Thymus (tissue), 11 donors: ENCODE results near the gene NEO1. TPM values are rescaled to one million over a fixed set of nuclear protein-coding genes. Genes with fewer than 3 reads are reported as not detected.
A peak's percentile ranks its signal among the peaks of the same experiment; 100 is the strongest.

ENCODE experiments used
- DNase-seq, 9 donors: peaks; one replicate each; pipeline ENCODE4 v3.0.0-alpha.2; 2013; ENCODE audit warnings: low spot score in 9 of 9, low read depth in 6 of 9, missing footprints in 1 of 9
- H3K27ac ChIP-seq, 2 donors: one replicate each; pipeline ENCODE4 v1.5.1; 2013; ENCODE audit warnings: control low read depth in 1 of 2, low read depth in 1 of 2, low read length in 1 of 2, mild to moderate bottlenecking in 1 of 2, moderate library complexity in 1 of 2
- H3K27me3 ChIP-seq, 2 donors: one replicate each; pipeline ENCODE4 v1.5.1; 2013; ENCODE audit warnings: low read length in 1 of 2; ENCODE audit not compliant: control insufficient read depth in 2 of 2, insufficient read depth in 1 of 2
- H3K36me3 ChIP-seq, 2 donors: one replicate each; pipeline ENCODE4 v1.5.1; 2013; ENCODE audit warnings: low read length in 1 of 2, mild to moderate bottlenecking in 1 of 2, moderate library complexity in 1 of 2; ENCODE audit not compliant: control insufficient read depth in 2 of 2, insufficient read depth in 2 of 2
- H3K4me1 ChIP-seq, 2 donors: one replicate each; pipeline ENCODE4 v1.5.1; 2013; ENCODE audit warnings: low read length in 2 of 2; ENCODE audit not compliant: control insufficient read depth in 2 of 2, insufficient read depth in 2 of 2
- H3K4me3 ChIP-seq, 2 donors: one replicate each; pipeline ENCODE4 v1.5.1; 2013; ENCODE audit warnings: low read length in 2 of 2, control low read depth in 1 of 2, mild to moderate bottlenecking in 1 of 2
- H3K9me3 ChIP-seq, 2 donors: one replicate each; pipeline ENCODE4 v1.5.1; 2013; ENCODE audit warnings: low read length in 1 of 2, mild to moderate bottlenecking in 1 of 2; ENCODE audit not compliant: control insufficient read depth in 2 of 2, insufficient read depth in 1 of 2
- WGBS: extraction: QIAGEN DNeasy Blood & Tissue Kit; methylation state at CpG from one replicate; pipeline ENCODE4 v1.1.7; 2013; 5-methylcytosine and 5-hydroxymethylcytosine counted together
- polyA plus RNA-seq: library from polyadenylated mRNA; stranded (reverse); fragments of 200-250 nt; gene quantifications from one replicate; pipeline ENCODE4 v1.2.3, GENCODE V29; 2013
- total RNA-seq: library from RNA; stranded (reverse); fragments of 120-200 nt; gene quantifications from one replicate; pipeline ENCODE4 v1.2.4, GENCODE V29; 2013
- donor health status: healthy.

NEO1 gene
- total and polyA plus RNA-seq, 2 donors: 4.4 to 6.1 TPM

- DNase-seq: no peak
- no peaks in the 10 kb centered on the region for H3K9me3 ChIP-seq
- H3K36me3 ChIP-seq: no peaks in the 10 kb centered on the region
- no peak overlapping the region for H3K27ac ChIP-seq
- H3K4me1 ChIP-seq: peaks cover 6% of the 10 kb centered on the region in 2 donors
- no peak overlapping the region for H3K4me3 ChIP-seq
- WGBS: 93% methylated on average over 3 of the region's 3 CpGs
- H3K27me3 ChIP-seq: peaks cover 29 to 41% of the 10 kb centered on the region in 2 donors
Observed at GRCh38 chr15:73056460-73056859, 4.2 kb downstream of the NEO1 start.

GRCh38 chr15:73058437-73058836 lies 6.2 kb downstream of the NEO1 start:
- Histone ChIP-seq H3K4me1 (no peaks in the 10 kb centered on the region), H3K27ac (no peak overlapping the region), H3K36me3 (no peaks in the 10 kb centered on the region), H3K4me3 (no peak overlapping the region), H3K9me3 (no peaks in the 10 kb centered on the region), H3K27me3 (peaks cover 12 to 25% of the 10 kb centered on the region in 2 donors)
- no peak for DNase-seq

GRCh38 chr15:73065114-73065513 lies 12.9 kb downstream of the NEO1 start:
- WGBS: 93% methylated on average over 2 of the region's 2 CpGs
- H3K36me3 ChIP-seq: no peaks in the 10 kb centered on the region
- no peak overlapping the region for H3K27ac ChIP-seq
- no peak overlapping the region for H3K4me3 ChIP-seq
- H3K4me1 ChIP-seq: no peaks in the 10 kb centered on the region
- H3K9me3 ChIP-seq: no peaks in the 10 kb centered on the region
- no peaks in the 10 kb centered on the region for H3K27me3 ChIP-seq
- no peak for DNase-seq

- Histone ChIP-seq H3K27ac (no peak overlapping the region), H3K9me3 (no peaks in the 10 kb centered on the region), H3K36me3 (no peaks in the 10 kb centered on the region), H3K4me1 (no peaks in the 10 kb centered on the region), H3K27me3 (no peaks in the 10 kb centered on the region), H3K4me3 (no peak overlapping the region)
- DNase-seq: no peak
- 87% methylated on average over 5 of the region's 5 CpGs for WGBS
Observed at GRCh38 chr15:73069109-73069508, 16.8 kb downstream of the NEO1 start.

GRCh38 chr15:73072894-73073293 lies 20.6 kb downstream of the NEO1 start:
- Histone ChIP-seq H3K4me3 (no peak overlapping the region), H3K36me3 (no peaks in the 10 kb centered on the region), H3K27ac (no peak overlapping the region), H3K27me3 (no peaks in the 10 kb centered on the region), H3K9me3 (no peaks in the 10 kb centered on the region), H3K4me1 (no peaks in the 10 kb centered on the region)
- DNase-seq: no peak
- 99% methylated on average over 3 of the region's 3 CpGs for WGBS

GRCh38 chr15:73074241-73074640 lies 22.0 kb downstream of the NEO1 start:
- Histone ChIP-seq H3K4me1 (no peaks in the 10 kb centered on the region), H3K27ac (no peak overlapping the region)
- WGBS: 52% methylated on average over 4 of the region's 4 CpGs

GRCh38 chr15:73075160-73075859 lies 23.0 kb downstream of the NEO1 start:
- H3K4me1 ChIP-seq: no peaks in the 10 kb centered on the region
- no peaks in the 10 kb centered on the region for H3K36me3 ChIP-seq
- no peaks in the 10 kb centered on the region for H3K9me3 ChIP-seq
- H3K27ac ChIP-seq: no peak overlapping the region
- no peaks in the 10 kb centered on the region for H3K27me3 ChIP-seq
- no peak overlapping the region for H3K4me3 ChIP-seq
- WGBS: 49% methylated on average over 4 of the region's 4 CpGs
- DNase-seq: no peak

More at GRCh38 chr15:73074241-73074640, 22.0 kb downstream of the NEO1 start:
- no peak for DNase-seq
- no peaks in the 10 kb centered on the region for H3K36me3 ChIP-seq
- no peak overlapping the region for H3K4me3 ChIP-seq
- no peaks in the 10 kb centered on the region for H3K27me3 ChIP-seq
- no peaks in the 10 kb centered on the region for H3K9me3 ChIP-seq

GRCh38 chr15:73078291-73078690 lies 26.0 kb downstream of the NEO1 start:
- no peak for DNase-seq
- WGBS: 69% methylated on average over 4 of the region's 4 CpGs
- Histone ChIP-seq H3K9me3 (no peaks in the 10 kb centered on the region), H3K4me3 (no peak overlapping the region), H3K4me1 (no peaks in the 10 kb centered on the region), H3K36me3 (no peaks in the 10 kb centered on the region), H3K27ac (no peak overlapping the region), H3K27me3 (no peaks in the 10 kb centered on the region)

GRCh38 chr15:73078722-73079121 lies 26.5 kb downstream of the NEO1 start:
- no peaks in the 10 kb centered on the region for H3K27me3 ChIP-seq
- peak in 1 of 9 donors; percentile 1 for DNase-seq

More at GRCh38 chr15:73078722-73079121, 26.5 kb downstream of the NEO1 start:
- no peak overlapping the region for H3K4me3 ChIP-seq
- no peaks in the 10 kb centered on the region for H3K4me1 ChIP-seq
- H3K36me3 ChIP-seq: no peaks in the 10 kb centered on the region
- no peaks in the 10 kb centered on the region for H3K9me3 ChIP-seq
- no peak overlapping the region for H3K27ac ChIP-seq
- WGBS: 47% methylated on average over 2 of the region's 2 CpGs
